Kidney capillary endothelial cell (primary cell): ENCODE results near the gene CYP4F11.
"Not testable (repeated sequence)": the region's sequence is repeated elsewhere in the genome, so short reads cannot be mapped to it uniquely, and the experiment has no call there.

Source experiments
- DNase-seq: peaks from one replicate; pipeline ENCODE4 v3.0.0-alpha.2; 2018; ENCODE audit warnings: low spot score

CYP4F11 gene

GRCh38 chr19:15874821-15875474, 59.4 kb downstream of the CYP4F11 start:
- no peak for DNase-seq

DNA sequence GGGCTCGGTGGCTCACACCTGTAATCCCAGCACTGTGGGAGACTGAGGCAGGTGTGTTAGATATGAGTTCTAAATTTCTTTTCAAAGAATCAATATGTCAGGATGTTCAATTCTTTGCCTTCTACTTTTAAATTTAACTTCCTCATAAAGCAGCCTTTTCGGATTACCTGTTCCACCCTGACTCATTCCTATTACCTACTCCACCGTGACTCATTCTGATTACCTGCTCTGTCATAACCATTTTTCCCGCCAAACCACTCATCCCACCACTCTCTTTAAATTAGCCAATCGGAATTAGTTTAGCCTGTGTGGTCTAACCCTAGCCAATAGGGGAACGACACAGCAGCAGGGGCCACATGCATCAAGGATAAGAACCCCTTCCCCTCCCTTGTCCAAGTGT, 60.6 kb downstream of the CYP4F11 start:
- not testable (repeated sequence) for DNase-seq

DNA sequence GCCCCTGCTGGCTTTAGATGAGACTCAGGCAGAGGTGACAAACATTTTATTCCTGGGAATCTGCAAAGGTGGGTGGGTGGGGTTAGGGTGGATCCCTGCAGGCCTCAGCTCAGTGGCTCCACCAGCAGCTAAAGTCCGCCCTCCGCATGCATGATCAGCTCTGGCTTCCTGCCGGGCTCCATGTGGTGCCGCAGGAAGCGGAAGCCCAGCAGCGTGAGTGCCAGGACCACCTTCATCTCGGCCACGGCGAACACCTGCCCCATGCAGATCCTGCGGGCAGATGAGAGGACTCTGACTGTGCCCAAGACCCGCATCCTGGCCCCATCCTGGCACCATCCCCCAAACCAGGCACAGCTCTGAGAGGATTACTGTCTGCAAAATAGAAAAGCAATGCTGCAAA, 62.8 kb downstream of the CYP4F11 start:
- DNase-seq, result no peak

- no peak for DNase-seq
Observed at GRCh38 chr19:15869873-15870272, 64.5 kb downstream of the CYP4F11 start.

- peak; percentile 28 for DNase-seq
Observed at GRCh38 chr19:15869109-15869555, 65.2 kb downstream of the CYP4F11 start.

DNA sequence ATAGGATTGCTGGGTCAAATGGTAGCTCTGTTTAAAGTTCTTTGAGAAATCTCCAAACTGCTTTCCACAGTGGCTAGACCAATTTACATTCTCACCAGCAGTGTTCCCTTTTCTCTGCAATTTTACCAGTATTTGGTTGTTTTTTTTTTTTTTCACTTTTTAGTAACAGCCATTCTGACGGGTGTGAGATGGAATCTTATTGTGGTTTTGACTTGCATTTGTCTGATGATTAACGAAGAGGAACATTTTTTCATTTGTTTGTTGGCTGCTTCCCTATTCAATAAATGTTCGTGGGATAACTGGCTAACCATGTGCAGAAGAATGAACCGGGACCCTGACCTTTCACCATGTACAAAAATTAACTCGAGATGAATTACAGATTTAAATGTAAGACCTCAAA, 67.7 kb downstream of the CYP4F11 start:
- DNase-seq, result no peak

DNA sequence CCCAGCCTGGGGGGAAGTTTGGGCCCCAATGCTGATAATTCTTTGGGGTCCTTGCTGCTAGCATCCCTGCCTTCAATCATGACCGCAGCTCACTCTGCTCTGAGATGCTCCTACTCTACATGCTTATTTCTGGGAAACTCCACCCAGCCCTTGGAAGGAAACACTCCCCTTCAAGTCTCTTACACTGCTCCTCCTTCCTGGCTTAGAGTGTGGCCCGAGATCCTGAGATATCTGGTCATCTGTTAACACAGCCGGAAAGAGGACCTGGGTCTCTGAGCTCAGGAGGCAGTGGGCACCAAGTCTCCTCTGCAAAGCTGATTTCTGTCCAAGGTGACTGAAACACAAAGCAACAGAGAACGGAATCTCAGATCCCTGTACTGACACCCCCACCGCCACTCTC, 69.5 kb downstream of the CYP4F11 start:
- no peak for DNase-seq

GRCh38 chr19:15863272-15863671, 71.1 kb downstream of the CYP4F11 start:
- no peak for DNase-seq

DNA sequence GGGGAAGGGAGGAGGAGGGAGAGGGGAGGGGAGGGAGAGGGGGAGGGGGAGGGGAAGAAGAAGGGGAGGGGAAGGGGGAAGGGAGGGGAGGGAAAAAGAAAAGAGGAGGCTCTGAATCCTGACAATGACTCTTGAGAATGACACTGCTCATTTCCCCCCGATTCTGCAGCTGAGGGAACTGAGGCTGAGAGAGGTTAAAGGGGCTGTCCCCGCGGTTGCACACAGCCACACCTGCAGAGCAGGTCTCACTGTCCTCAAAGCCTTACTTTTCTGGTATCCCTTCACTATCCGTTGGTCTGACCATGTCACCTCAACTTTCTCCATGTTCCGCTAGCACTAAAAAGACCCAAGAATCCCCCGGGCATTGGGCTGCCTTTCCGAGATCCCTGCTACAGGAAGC, 71.9 kb downstream of the CYP4F11 start:
- no peak for DNase-seq
